HG02763 (cell line): ENCODE data around the gene DNAJB12.
"Not testable (repeated sequence)": the region's sequence is repeated elsewhere in the genome, so short reads cannot be mapped to it uniquely, and the experiment has no call there.

Experiments
- ATAC-seq: cut with Tn5 transposase; IDR thresholded peaks from one replicate; pipeline ENCODE4 v1.9.1; 2021; ENCODE audit warnings: mild to moderate bottlenecking, moderate library complexity; ENCODE audit not compliant: unreplicated experiment

Gene DNAJB12

GRCh38 chr10:72297281-72297804, 57.4 kb downstream of the DNAJB12 start:
- ATAC-seq: peak; percentile 50

- not testable (repeated sequence) for ATAC-seq
Measured at GRCh38 chr10:72296829-72297280, 57.9 kb downstream of the DNAJB12 start.

- no peak for ATAC-seq
Measured at GRCh38 chr10:72295330-72295910, 59.3 kb downstream of the DNAJB12 start.

- ATAC-seq: no peak
Measured at GRCh38 chr10:72292223-72292691, 62.5 kb downstream of the DNAJB12 start.

- ATAC-seq: no peak
Measured at GRCh38 chr10:72291019-72291532, 63.6 kb downstream of the DNAJB12 start.

- no peak for ATAC-seq
Measured at GRCh38 chr10:72285972-72286521, 68.7 kb downstream of the DNAJB12 start.

- no peak for ATAC-seq
Measured at GRCh38 chr10:72283131-72283530, 71.6 kb downstream of the DNAJB12 start.
